Activated CD4-positive, alpha-beta T cell treated with anti-CD3 and anti-CD28 coated beads for 36 hours (primary cell): ENCODE measurements around the gene CLPTM1L. TPM values are rescaled to one million over a fixed set of nuclear protein-coding genes. Genes with fewer than 3 reads are reported as not detected.
A peak's percentile ranks its signal among the peaks of the same experiment; 100 is the strongest.

ENCODE experiments used
- ATAC-seq: fragments of 200-7000 bp; cut with Tn5 transposase; one replicate; pipeline ENCODE4 v1.10.0; 2021; ENCODE audit warnings: mild to moderate bottlenecking, moderate library complexity
- CTCF ChIA-PET: fragments of 350-600 bp; sonication (Branson Sonifier 250); formaldehyde crosslinking; loops from one replicate; lab custom pipeline; 2021; ENCODE audit warnings: antibody characterized with exemption; lab: Charles Lee
- POLR2A ChIA-PET: fragments of 350-600 bp; sonication (Branson Sonifier 250); formaldehyde crosslinking; loops from one replicate; lab custom pipeline; 2021; ENCODE audit warnings: antibody characterized with exemption, inconsistent platforms; lab: Charles Lee
- DNase-seq: peaks from one replicate; pipeline ENCODE4 v3.0.0-alpha.2; 2020
- H3K27ac Mint-ChIP-seq: one replicate; pipeline ENCODE4 v1.8.0; 2021; ENCODE audit warnings: mixed read lengths
- H3K27me3 Mint-ChIP-seq: one replicate; pipeline ENCODE4 v1.8.0; 2021; ENCODE audit warnings: mixed read lengths
- H3K36me3 Mint-ChIP-seq: one replicate; pipeline ENCODE4 v1.8.0; 2021; ENCODE audit warnings: low read depth, mixed read lengths
- H3K4me1 Mint-ChIP-seq: one replicate; pipeline ENCODE4 v1.8.0; 2021; ENCODE audit warnings: mixed read lengths
- H3K4me3 Mint-ChIP-seq: one replicate; pipeline ENCODE4 v1.8.0; 2021; ENCODE audit warnings: mild to moderate bottlenecking, moderate library complexity, mixed read lengths
- H3K9me3 Mint-ChIP-seq: one replicate; pipeline ENCODE4 v1.8.0; 2021; ENCODE audit warnings: low read depth, mixed read lengths
- intact Hi-C, 2 experiments: fragments of 100-400 bp; cut with DNase I in 1 of 2; cut with micrococcal nuclease in 1 of 2; formaldehyde crosslinking; loops; one replicate each; pipeline versions ENCODE4 v1.14.2 to v1.15.1; 2022 to 2024; cut with DNase I, micrococcal nuclease
- total RNA-seq, 2 experiments: library from RNA; stranded (reverse); gene quantifications; one replicate each; pipeline ENCODE4 v1.2.3, GENCODE V29; 2021

CLPTM1L gene
- total RNA-seq, 2 experiments from 2014 or later = 62.1 to 62.2 TPM

GRCh38 chr5:1387059-1387755, 42.3 kb upstream of the CLPTM1L start:
- no peak for DNase-seq
- intact Hi-C loops = loop anchor here in 1 of 2 experiments (2.0 to 5.0 kb wide), 4 partner anchors 92 to 405 kb away; partner anchors contain the start of genes LPCAT1 and TERT
- H3K27me3 Mint-ChIP-seq = no peaks in the 10 kb centered on the region
- no peaks in the 10 kb centered on the region for H3K36me3 Mint-ChIP-seq
- H3K27ac Mint-ChIP-seq = peak overlapping the region; percentile 90
- H3K9me3 Mint-ChIP-seq = no peaks in the 10 kb centered on the region
- peak overlapping the region; percentile 87 for H3K4me3 Mint-ChIP-seq
- CTCF ChIA-PET = interaction anchor here (1.0 kb wide), 1 partner anchor 258 kb away, joined by 3 read pairs; no protein-coding TSS in a partner anchor
- peaks cover 17% of the 10 kb centered on the region for H3K4me1 Mint-ChIP-seq
- no peak for ATAC-seq
- POLR2A ChIA-PET = no interaction called here

DNA sequence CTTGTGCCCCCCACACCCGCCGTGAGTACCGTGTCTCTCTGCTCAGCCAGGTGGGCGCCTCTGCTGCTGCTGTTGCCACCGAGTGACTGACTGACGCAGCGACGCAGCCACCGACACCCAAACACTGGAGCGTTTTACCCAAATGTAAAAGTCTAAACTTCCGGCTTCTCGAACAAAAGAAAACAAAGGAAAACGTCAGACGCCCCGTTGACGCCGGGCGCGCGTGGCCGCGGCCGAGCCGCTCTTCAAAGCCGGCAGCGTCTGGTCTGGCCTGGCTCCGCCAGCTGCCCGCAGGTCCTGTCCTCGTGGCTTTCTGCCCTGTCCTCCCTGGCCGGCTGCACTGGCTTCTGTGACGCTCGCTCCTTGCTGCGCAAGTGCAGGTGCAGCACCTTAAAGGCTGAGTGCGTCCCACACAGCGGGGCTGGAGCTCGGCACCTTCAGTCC, 41.4 kb upstream of the CLPTM1L start:
- peak overlapping the region; percentile 87 for H3K4me3 Mint-ChIP-seq
- POLR2A ChIA-PET = no interaction called here
- peak overlapping the region; percentile 90 for H3K27ac Mint-ChIP-seq
- ATAC-seq = peak; percentile 72
- CTCF ChIA-PET = interaction anchor here (0.6 kb wide), 1 partner anchor 42 kb away, joined by 3 read pairs; no protein-coding TSS in a partner anchor
- DNase-seq = peak; percentile 75
- intact Hi-C loops = loop anchor here in 1 of 2 experiments (1.0 to 5.0 kb wide), 5 partner anchors 91 to 406 kb away; partner anchors contain the start of genes LPCAT1 and TERT
- peaks cover 22% of the 10 kb centered on the region for H3K4me1 Mint-ChIP-seq
- H3K27me3 Mint-ChIP-seq = peaks cover 4% of the 10 kb centered on the region
- H3K36me3 Mint-ChIP-seq = no peaks in the 10 kb centered on the region
- H3K9me3 Mint-ChIP-seq = no peaks in the 10 kb centered on the region

GRCh38 chr5:1385395-1386273, 40.7 kb upstream of the CLPTM1L start:
- POLR2A ChIA-PET = interaction anchor here (1.0 kb wide), 1 partner anchor 41 kb away, joined by 3 read pairs; the partner anchor contains the start of gene CLPTM1L

GRCh38 chr5:1384521-1384920, 39.6 kb upstream of the CLPTM1L start:
- no peaks in the 10 kb centered on the region for H3K36me3 Mint-ChIP-seq
- DNase-seq (no peak), ATAC-seq (no peak)
- ChIA-PET POLR2A (interaction anchor here (1.0 kb wide), 1 partner anchor 40 kb away, joined by 3 read pairs; the partner anchor contains the start of gene CLPTM1L), CTCF (interaction anchor here (1.0 to 1.1 kb wide), 2 partner anchors 260 to 261 kb away, joined by 3 read pairs; no protein-coding TSS in a partner anchor)
- H3K4me3 Mint-ChIP-seq = no peak overlapping the region
- H3K27me3 Mint-ChIP-seq = peaks cover 4% of the 10 kb centered on the region
- H3K27ac Mint-ChIP-seq = no peak overlapping the region
- intact Hi-C loops = no loop called here
- peaks cover 26% of the 10 kb centered on the region for H3K4me1 Mint-ChIP-seq
- H3K9me3 Mint-ChIP-seq = no peaks in the 10 kb centered on the region

More at GRCh38 chr5:1385395-1386273, 40.7 kb upstream of the CLPTM1L start:
- Mint-ChIP-seq H3K4me3 (peak overlapping the region; percentile 87), H3K27me3 (peaks cover 4% of the 10 kb centered on the region), H3K27ac (peak overlapping the region; percentile 90), H3K9me3 (no peaks in the 10 kb centered on the region), H3K36me3 (no peaks in the 10 kb centered on the region), H3K4me1 (peaks cover 23% of the 10 kb centered on the region)
- CTCF ChIA-PET = interaction anchor here (0.6 to 1.1 kb wide), 3 partner anchors 41 to 260 kb away, joined by 3 read pairs; no protein-coding TSS in a partner anchor
- ATAC-seq (peak; percentile 95), DNase-seq (peak; percentile 89)
- intact Hi-C loops = loop anchor here in 1 of 2 experiments (1.0 to 5.0 kb wide), 6 partner anchors 40 to 407 kb away; partner anchors contain the start of genes CLPTM1L, LPCAT1 and TERT

GRCh38 chr5:1383886-1384401, 39.0 kb upstream of the CLPTM1L start:
- DNase-seq = no peak
- Mint-ChIP-seq H3K4me3 (no peak overlapping the region), H3K36me3 (no peaks in the 10 kb centered on the region), H3K27ac (no peak overlapping the region), H3K4me1 (peaks cover 26% of the 10 kb centered on the region), H3K27me3 (peaks cover 4% of the 10 kb centered on the region), H3K9me3 (no peaks in the 10 kb centered on the region)
- POLR2A ChIA-PET = no interaction called here
- intact Hi-C loops = no loop called here
- CTCF ChIA-PET = no interaction called here
- no peak for ATAC-seq

GRCh38 chr5:1383344-1383743, 38.4 kb upstream of the CLPTM1L start:
- ATAC-seq = no peak
- H3K27me3 Mint-ChIP-seq = peaks cover 4% of the 10 kb centered on the region
- intact Hi-C loops = no loop called here
- no peak overlapping the region for H3K4me3 Mint-ChIP-seq
- H3K4me1 Mint-ChIP-seq = peaks cover 26% of the 10 kb centered on the region
- H3K36me3 Mint-ChIP-seq = no peaks in the 10 kb centered on the region
- ChIA-PET CTCF (no interaction called here), POLR2A (no interaction called here)
- no peak for DNase-seq
- no peaks in the 10 kb centered on the region for H3K9me3 Mint-ChIP-seq
- no peak overlapping the region for H3K27ac Mint-ChIP-seq

DNA sequence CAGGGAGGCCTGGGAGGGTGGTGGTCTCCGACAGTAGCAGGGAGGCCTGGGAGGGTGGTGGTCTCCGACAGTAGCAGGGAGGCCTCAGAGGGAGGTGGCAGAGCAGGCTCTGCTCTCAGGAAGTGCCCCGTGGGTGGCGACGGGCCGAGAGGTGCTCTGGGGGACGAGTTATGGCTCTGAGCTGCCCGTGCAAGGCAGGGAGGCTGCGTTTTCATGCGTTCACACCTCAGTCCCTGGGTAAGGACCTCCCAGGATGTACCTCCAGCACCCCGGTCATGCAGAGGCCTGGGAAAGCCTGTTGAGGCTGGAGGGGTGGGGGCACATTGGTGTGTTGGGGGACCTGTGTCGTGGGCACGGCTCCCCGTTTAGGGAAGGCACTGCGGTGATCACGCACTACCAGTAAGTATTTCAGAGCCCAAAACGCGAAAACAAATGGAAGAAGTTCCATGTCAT, 37.4 kb upstream of the CLPTM1L start:
- Mint-ChIP-seq H3K4me3 (no peak overlapping the region), H3K27me3 (peaks cover 4% of the 10 kb centered on the region), H3K4me1 (peaks cover 26% of the 10 kb centered on the region), H3K36me3 (no peaks in the 10 kb centered on the region), H3K9me3 (no peaks in the 10 kb centered on the region), H3K27ac (no peak overlapping the region)
- intact Hi-C loops = no loop called here
- no peak for ATAC-seq
- ChIA-PET CTCF (interaction anchor here (0.8 kb wide), 1 partner anchor 42 kb away, joined by 4 read pairs; no protein-coding TSS in a partner anchor), POLR2A (no interaction called here)
- DNase-seq = no peak

GRCh38 chr5:1381370-1382247, 36.7 kb upstream of the CLPTM1L start:
- H3K27me3 Mint-ChIP-seq = peaks cover 4% of the 10 kb centered on the region
- H3K9me3 Mint-ChIP-seq = no peaks in the 10 kb centered on the region
- H3K4me1 Mint-ChIP-seq = peaks cover 21% of the 10 kb centered on the region
- POLR2A ChIA-PET = no interaction called here
- ATAC-seq = no peak
- CTCF ChIA-PET = interaction anchor here (1.5 kb wide), 1 partner anchor 21 kb away, joined by 3 read pairs; no protein-coding TSS in a partner anchor
- no peak overlapping the region for H3K4me3 Mint-ChIP-seq
- intact Hi-C loops = loop anchor here in 1 of 2 experiments (2.0 kb wide), 1 partner anchor 263 kb away; no protein-coding TSS in a partner anchor
- no peak for DNase-seq
- H3K27ac Mint-ChIP-seq = peak overlapping the region; percentile 10
- H3K36me3 Mint-ChIP-seq = no peaks in the 10 kb centered on the region

DNA sequence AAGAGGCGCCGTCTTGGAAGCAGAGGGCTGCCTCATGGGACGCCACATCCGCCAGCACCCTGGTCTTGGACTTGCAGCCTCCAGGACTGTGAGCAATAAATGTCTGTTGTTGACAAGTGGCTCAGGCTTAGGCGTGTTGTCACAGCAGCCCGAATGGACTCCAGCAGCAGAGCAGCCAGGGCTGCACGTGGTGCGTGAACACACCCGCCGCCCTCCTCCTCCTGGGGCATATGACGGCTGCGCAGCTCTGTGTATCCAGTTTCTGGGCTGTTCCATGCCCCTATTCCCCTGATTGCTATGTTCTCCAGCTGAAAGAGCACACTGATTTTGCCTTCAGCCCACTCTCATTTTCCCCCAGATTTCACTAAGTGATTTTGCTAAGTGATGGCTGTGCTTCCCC, 36.0 kb upstream of the CLPTM1L start:
- DNase-seq (no peak), ATAC-seq (no peak)
- no peak overlapping the region for H3K27ac Mint-ChIP-seq
- ChIA-PET CTCF (interaction anchor here (0.7 to 2.1 kb wide), 6 partner anchors 20 to 264 kb away, joined by 3 to 18 read pairs (median 3); partner anchors contain the start of gene CLPTM1L), POLR2A (no interaction called here)
- peaks cover 15% of the 10 kb centered on the region for H3K4me1 Mint-ChIP-seq
- no peaks in the 10 kb centered on the region for H3K36me3 Mint-ChIP-seq
- intact Hi-C loops = loop anchor here (1.0 to 2.0 kb wide), 3 partner anchors 260 to 264 kb away; no protein-coding TSS in a partner anchor
- no peaks in the 10 kb centered on the region for H3K9me3 Mint-ChIP-seq
- H3K4me3 Mint-ChIP-seq = no peak overlapping the region
- peaks cover 4% of the 10 kb centered on the region for H3K27me3 Mint-ChIP-seq
